GM23338 (cell line): ENCODE data around the gene RRAD.

Experiments used
- CREB1 ChIP-seq: fragments of 250-450 bp; sonication (Bioruptor Pico); IDR thresholded peaks from 2 replicates; pipeline ENCODE4 v1.5.0; 2020; ENCODE audit warnings: low read depth, mild to moderate bottlenecking, moderate library complexity
- CTCF ChIP-seq, 2 experiments: fragments of 200-600 bp in 1 of 2; sonication (generic) in 1 of 2; conservative IDR thresholded peaks; 2 replicates each; pipeline versions ENCODE4 v1.5.1 to v1.6.1; 2016 to 2017; ENCODE audit warnings: antibody characterized with exemption in 2 of 2, low read depth in 2 of 2, mild to moderate bottlenecking in 2 of 2, moderate library complexity in 1 of 2
- EZH2 ChIP-seq: fragments of 200-600 bp; sonication (generic); IDR thresholded peaks from one replicate; pipeline ENCODE4 v1.8.0; 2017; ENCODE audit warnings: antibody characterized with exemption, mild to moderate bottlenecking, low read depth; ENCODE audit not compliant: unreplicated experiment
- EZH2phosphoT487 ChIP-seq: fragments of 200-600 bp; sonication (generic); IDR thresholded peaks from one replicate; pipeline ENCODE4 v1.8.1; 2018; ENCODE audit warnings: antibody characterized with exemption; ENCODE audit not compliant: unreplicated experiment
- POLR2AphosphoS5 ChIP-seq: IDR thresholded peaks from 2 replicates; pipeline ENCODE4 v1.6.1; 2016; ENCODE audit warnings: antibody characterized with exemption, low read depth
- REST ChIP-seq: IDR thresholded peaks from one replicate; pipeline ENCODE4 v1.6.1; 2018; ENCODE audit warnings: antibody characterized with exemption; ENCODE audit not compliant: unreplicated experiment
- ZNF462 ChIP-seq: fragments of 250-450 bp; sonication (Bioruptor Pico); IDR thresholded peaks from 2 replicates; pipeline ENCODE4 v1.5.0; 2020; ENCODE audit warnings: mild to moderate bottlenecking, moderate library complexity

GRCh38 chr16:66917741-66918140 lies 7.6 kb downstream of the RRAD start:
- TF ChIP-seq CTCF (conservative IDR thresholded peaks at IDR 0.05; ENCODE audit: low read depth in 2 of 2) (no peak), POLR2AphosphoS5 (no peak), EZH2phosphoT487 (no peak), EZH2 (no peak), REST (no peak), CREB1 (CRISPR knock-in tag) (no peak), ZNF462 (CRISPR knock-in tag) (no peak)
